T-helper 1 cell treated with Interleukin-12 subunit alpha and Interleukin-12 subunit beta and Interleukin-4 antibody, amounts not matched to agents 30 ng/mL and 1 ng/mL, for 36 hours (primary cell): ENCODE results near the gene LRRC8D. TPM values are rescaled to one million over a fixed set of nuclear protein-coding genes. Genes with fewer than 3 reads are reported as not detected.

ENCODE experiments used
- intact Hi-C: fragments of 100-400 bp; cut with micrococcal nuclease; formaldehyde crosslinking; loops from one replicate; pipeline ENCODE4 v1.15.1; 2024
- total RNA-seq: library from RNA; stranded (reverse); gene quantifications from 2 replicates; pipeline ENCODE4 v1.2.3, GENCODE V29; 2022

The LRRC8D gene
- total RNA-seq, 1 donor from 2014 or later: 34.4 TPM

DNA sequence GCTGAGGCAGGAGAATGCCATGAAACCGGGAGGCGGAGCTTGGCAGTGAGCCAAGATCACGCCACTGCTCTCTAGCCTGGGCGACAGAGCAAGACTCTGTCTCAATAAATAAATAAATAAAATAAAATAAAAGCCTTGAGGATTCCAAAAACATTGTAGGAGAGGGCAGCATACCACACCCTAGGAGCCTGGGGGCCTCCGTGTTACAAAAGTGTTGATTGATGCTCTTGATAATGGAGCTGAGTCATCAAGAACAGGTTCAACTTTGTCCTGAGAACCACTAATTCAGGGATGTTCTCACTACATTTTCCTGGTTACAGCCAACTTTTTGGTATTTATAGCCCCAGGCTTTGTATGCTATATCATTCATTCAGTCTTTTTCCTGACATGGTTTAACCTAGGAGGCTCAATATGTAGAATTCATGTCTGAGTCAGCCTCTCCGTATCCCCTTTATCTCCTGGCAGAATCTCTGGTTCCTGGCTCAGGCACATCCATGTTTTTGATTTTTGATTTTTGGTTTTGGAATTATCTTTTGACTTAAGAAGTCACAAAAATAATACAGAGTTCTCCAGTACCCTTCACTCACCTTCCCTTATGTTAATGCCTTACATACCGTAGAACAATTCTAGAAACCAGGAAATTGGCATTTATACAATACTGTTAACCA lies 69.4 kb downstream of the LRRC8D start:
- intact Hi-C loops: no loop called here

DNA sequence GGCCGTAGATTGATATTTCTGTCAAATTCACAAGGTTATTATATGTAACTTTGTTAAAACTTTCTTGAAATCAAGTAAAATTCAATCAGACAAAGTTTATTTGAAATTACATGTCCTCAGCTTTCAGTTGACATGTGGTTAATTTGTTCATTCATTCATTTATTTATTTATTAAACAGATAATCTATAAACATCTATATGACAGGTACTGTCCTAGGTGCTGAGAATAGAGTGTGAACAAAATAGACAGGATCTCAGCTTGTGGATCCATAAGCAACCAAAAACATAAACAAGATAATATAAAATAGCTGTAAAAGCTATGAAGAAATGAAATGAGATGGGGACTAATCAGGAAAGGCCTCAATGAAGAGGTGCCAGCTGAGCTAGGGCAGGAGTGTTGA lies 72.0 kb downstream of the LRRC8D start:
- intact Hi-C loops: loop anchor here (1.0 kb wide), 1 partner anchor 48 kb away; no protein-coding TSS in a partner anchor

DNA sequence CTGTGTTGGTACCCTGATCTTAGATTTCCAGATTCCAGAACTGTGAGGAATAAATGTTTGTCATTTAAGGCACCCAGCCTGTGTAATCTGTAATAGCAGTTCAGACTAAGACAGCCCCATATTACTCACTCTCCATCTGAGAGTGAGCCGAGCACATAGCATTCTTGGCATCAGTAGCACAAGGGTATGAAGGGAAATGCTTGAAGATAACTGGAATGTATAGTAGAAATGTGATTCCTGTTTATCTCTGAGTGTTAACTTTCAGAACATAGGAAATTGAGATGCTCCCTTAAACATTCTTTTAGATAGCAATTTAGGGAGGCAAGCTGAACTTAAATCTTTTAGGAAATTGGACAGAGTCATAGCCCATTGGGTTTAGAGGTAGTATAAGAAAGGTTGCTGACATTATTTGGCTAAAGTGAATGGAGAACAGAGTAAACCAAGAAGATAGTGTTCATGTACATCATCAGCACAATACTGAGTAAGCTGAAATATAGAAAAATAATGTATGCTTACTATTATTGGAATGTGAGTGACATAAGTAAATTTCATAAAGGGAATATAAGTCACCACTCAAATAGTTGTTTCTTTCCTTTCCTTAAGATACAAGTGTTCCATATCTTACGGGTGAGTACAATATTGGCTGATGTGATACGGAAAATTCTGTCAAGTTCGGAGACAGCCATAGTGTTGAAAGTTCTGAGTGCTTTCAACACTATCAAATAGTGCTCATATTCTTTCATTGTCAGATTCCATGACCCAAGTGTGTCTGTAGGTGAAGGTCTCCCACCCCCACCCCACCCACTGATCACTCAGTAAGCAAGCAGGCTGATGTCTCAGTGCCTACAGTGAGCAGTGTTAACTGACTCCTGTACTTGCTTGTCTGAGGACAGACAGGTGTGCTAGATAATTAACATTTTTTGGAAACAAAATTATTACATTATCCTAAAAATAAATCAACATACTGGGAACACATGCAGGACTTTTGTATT lies 73.7 kb downstream of the LRRC8D start:
- intact Hi-C loops: no loop called here

GRCh38 chr1:89896105-89896942 lies 75.5 kb downstream of the LRRC8D start:
- intact Hi-C loops: no loop called here

DNA sequence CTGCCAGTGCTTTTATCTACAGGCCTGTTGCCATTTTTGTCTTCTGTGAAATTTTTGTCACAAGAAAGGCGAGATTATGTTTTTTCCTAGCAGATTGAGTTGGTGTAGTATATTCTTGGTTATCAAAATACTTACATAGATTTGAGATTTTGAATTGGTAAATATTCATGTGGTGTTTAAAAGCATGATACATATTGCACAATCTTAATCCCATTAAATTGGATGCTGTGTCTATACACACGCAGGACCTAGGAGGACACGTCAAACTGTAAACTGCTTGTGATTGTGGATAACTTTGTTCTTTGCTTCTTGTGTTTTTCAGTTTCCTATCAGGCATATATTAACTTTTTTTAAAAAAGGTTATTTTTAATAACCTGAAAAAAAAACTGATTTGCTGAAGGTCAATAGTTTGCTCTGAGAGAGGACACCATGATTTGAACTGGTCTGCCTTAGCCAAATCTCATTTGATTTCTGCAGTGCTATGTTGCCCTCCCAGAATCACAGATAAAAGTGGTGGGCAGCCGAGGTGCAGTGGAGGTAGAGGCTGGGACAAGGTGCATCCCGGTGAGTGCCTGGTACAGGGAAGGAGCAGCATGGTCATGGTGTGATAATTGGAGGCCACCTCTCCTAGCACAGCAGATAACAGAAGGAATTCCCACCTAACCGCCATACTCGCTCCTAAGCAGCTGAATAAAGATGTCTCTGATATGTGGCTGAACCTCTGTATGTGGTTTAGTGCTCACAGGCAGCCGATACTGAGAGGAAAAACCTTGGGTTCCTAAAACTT lies 76.7 kb downstream of the LRRC8D start:
- intact Hi-C loops: no loop called here

GRCh38 chr1:89898150-89898549 lies 77.3 kb downstream of the LRRC8D start:
- intact Hi-C loops: no loop called here

- intact Hi-C loops: no loop called here
Observed at GRCh38 chr1:89898695-89899470, 78.1 kb downstream of the LRRC8D start.

GRCh38 chr1:89900323-89900722 lies 79.5 kb downstream of the LRRC8D start:
- intact Hi-C loops: no loop called here

DNA sequence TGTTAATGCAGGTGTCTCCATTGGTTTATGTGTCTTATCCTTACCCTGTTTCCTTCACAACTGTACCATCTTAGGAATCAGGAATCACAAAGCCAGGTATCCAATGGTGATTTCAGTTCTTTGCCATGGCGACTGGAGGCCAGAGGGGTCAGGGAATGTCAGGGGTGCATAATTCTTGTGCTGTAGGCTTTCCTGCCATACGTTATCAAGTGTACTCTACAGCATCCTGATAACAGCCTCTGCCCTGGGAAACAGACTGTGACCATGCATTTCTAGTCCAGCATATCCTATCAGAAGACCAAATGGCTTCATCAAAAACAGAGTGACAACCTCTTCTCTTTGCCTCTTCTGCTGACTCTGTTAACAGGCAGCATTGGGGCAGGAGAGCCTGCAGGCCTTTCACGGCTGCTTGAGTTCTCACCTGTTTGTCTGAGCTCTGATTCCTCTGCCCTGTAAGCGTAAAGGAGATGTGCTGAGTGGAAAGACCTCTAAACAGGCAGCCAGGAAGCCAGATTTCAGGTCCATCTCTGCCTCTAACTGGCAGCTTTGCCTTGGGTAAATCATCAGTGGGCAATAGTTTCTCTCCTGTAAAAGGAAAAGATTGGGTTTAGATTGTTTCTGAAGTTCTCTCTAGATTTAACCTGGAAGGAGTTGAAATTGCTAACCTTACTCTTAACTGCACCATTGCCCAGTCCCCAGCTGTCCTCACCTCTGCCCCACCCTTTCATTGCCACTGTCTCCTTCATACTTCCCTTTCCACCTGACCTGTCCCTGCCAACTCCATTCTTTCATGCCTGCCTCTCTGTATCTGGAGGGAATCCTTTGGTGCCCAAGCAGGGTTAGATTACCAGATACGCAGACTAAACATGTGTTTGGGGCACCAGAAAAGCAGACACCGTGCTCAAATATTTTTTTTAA lies 80.2 kb downstream of the LRRC8D start:
- intact Hi-C loops: no loop called here

GRCh38 chr1:89901957-89902669 lies 81.3 kb downstream of the LRRC8D start:
- intact Hi-C loops: no loop called here

DNA sequence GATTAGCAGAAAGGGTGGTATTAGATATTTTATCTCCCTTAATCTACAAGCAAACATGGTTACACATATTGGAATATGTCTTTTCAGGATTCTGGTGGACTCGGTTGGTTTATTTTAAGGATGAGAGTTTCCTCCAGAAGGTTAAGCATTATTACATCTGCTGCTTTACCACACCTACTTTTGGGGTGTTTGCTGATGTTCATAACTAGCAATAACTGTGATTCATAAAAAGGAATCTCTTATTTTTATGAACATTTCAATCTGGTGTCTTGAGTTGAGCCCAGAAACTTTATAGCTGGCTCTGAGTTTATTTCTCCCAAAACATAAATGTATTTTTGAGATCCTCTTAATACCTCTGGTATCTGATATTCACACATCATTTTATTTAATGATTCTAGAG lies 82.7 kb downstream of the LRRC8D start:
- intact Hi-C loops: no loop called here

GRCh38 chr1:89904219-89904980 lies 83.6 kb downstream of the LRRC8D start:
- intact Hi-C loops: no loop called here

GRCh38 chr1:89905395-89906058 lies 84.7 kb downstream of the LRRC8D start:
- intact Hi-C loops: loop anchor here (2.0 to 5.0 kb wide), 2 partner anchors 48 to 63 kb away; no protein-coding TSS in a partner anchor

DNA sequence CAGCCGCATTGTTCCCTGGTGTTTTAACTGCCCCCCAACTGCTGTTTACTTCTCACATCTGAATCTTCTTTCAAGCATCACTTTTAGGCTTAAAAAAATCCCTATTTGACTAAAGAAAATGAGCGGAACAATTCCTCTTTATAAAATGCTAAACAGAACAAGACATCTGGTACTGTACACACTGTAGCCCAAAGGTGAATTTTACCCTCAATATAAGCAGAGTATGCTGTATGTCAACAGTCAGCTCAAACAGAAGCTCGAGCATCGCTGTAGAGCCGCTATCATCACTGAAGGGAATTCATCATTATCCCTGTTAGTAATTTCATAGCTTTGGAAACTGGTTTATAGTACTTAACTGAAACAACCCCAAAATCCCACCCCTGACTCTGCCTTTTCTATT lies 85.3 kb downstream of the LRRC8D start:
- intact Hi-C loops: loop anchor here (2.0 to 5.0 kb wide), 2 partner anchors 49 to 63 kb away; no protein-coding TSS in a partner anchor

GRCh38 chr1:89907727-89908212 lies 86.9 kb downstream of the LRRC8D start:
- intact Hi-C loops: loop anchor here (2.0 to 5.0 kb wide), 2 partner anchors 50 to 65 kb away; no protein-coding TSS in a partner anchor

- intact Hi-C loops: loop anchor here (5.0 kb wide), 1 partner anchor 51 kb away; no protein-coding TSS in a partner anchor
Observed at GRCh38 chr1:89908273-89908671, 87.4 kb downstream of the LRRC8D start.
